GM19468 (cell line): Measurements from ENCODE around the gene CMTM5.

Source experiments
- ATAC-seq: cut with Tn5 transposase; IDR thresholded peaks from one replicate; pipeline ENCODE4 v1.9.1; 2021; ENCODE audit warnings: mild to moderate bottlenecking, moderate library complexity, moderate number of reproducible peaks; ENCODE audit not compliant: unreplicated experiment; ENCODE audit errors: extremely low read depth

Gene CMTM5

GRCh38 chr14:23376482-23377197 lies at the start of gene CMTM5:
TSS of gene CMTM5 (plus strand) at chr14:23377046. CDS start at chr14:23377252, 206 bp downstream.
- no peak for ATAC-seq

GRCh38 chr14:23327947-23328744 lies 48.7 kb upstream of the CMTM5 start:
- ATAC-seq: no peak

- no peak for ATAC-seq
Observed at GRCh38 chr14:23335623-23336022, 41.2 kb upstream of the CMTM5 start.

GRCh38 chr14:23339506-23340268 lies 37.2 kb upstream of the CMTM5 start:
- ATAC-seq: no peak

- no peak for ATAC-seq
Observed at GRCh38 chr14:23344481-23344880, 32.4 kb upstream of the CMTM5 start.

GRCh38 chr14:23345987-23346692 lies 30.7 kb upstream of the CMTM5 start:
- no peak for ATAC-seq

- no peak for ATAC-seq
Observed at GRCh38 chr14:23346693-23347405, 30.0 kb upstream of the CMTM5 start.

GRCh38 chr14:23347406-23348296 lies 29.2 kb upstream of the CMTM5 start:
- ATAC-seq: no peak

GRCh38 chr14:23348297-23348655 lies 28.6 kb upstream of the CMTM5 start:
- no peak for ATAC-seq

- ATAC-seq: no peak
Observed at GRCh38 chr14:23349156-23349845, 27.5 kb upstream of the CMTM5 start.

GRCh38 chr14:23351681-23352505 lies 25.0 kb upstream of the CMTM5 start:
- ATAC-seq: no peak

- ATAC-seq: no peak
Observed at GRCh38 chr14:23352506-23353432, 24.1 kb upstream of the CMTM5 start, which contains the start of gene SLC22A17. TSS of gene SLC22A17 (minus strand) at chr14:23352887.

- ATAC-seq: no peak
Observed at GRCh38 chr14:23353433-23353780, 23.4 kb upstream of the CMTM5 start.

- ATAC-seq: no peak
Observed at GRCh38 chr14:23354990-23355389, 21.9 kb upstream of the CMTM5 start.

- no peak for ATAC-seq
Observed at GRCh38 chr14:23355871-23356435, 20.9 kb upstream of the CMTM5 start.

GRCh38 chr14:23356662-23357061 lies 20.2 kb upstream of the CMTM5 start:
- ATAC-seq: no peak
